T-helper 2 cell treated with Interferon-gamma antibody and Interleukin-4, amounts not matched to agents 100 ng/mL and 5 ng/mL, for 36 hours (primary cell): ENCODE results near the gene SPSB4. TPM values are rescaled to one million over a fixed set of nuclear protein-coding genes. Genes with fewer than 3 reads are reported as not detected.

ENCODE experiments used
- intact Hi-C: fragments of 100-400 bp; cut with micrococcal nuclease; formaldehyde crosslinking; loops from one replicate; pipeline ENCODE4 v1.15.1; 2023
- total RNA-seq: library from RNA; stranded (reverse); gene quantifications from 2 replicates; pipeline ENCODE4 v1.2.3, GENCODE V29; 2022

The SPSB4 gene
- total RNA-seq, 1 donor from 2014 or later = not detected

- intact Hi-C loops = loop anchor here (2.0 to 5.0 kb wide), 2 partner anchors 39 to 86 kb away; partner anchors contain the start of gene PXYLP1
Measured at GRCh38 chr3:141193066-141193830, 142.1 kb downstream of the SPSB4 start.

Other genes with a start within 250 kb of the SPSB4 start
- 35.2 and 36.1 TPM in 2 replicates for gene SLC25A36, start 109.5 kb upstream of the SPSB4 start, total RNA-seq
- gene PXYLP1, start 180.5 kb downstream of the SPSB4 start, total RNA-seq = 31.4 and 32.6 TPM in 2 replicates